HepG2 (cell line): ENCODE measurements around the gene ZBTB7B. TPM values are rescaled to one million over a fixed set of nuclear protein-coding genes. Genes with fewer than 3 reads are reported as not detected.
A peak's percentile ranks its signal among the peaks of the same experiment; 100 is the strongest.

Experiments used
- ATAC-seq: fragments of 200-7000 bp; cut with Tn5 transposase; 3 replicates; pipeline ENCODE4 v1.9.1; 2020; ENCODE audit warnings: mild to moderate bottlenecking, moderate library complexity
- BruUV-seq: library from RNA; stranded (reverse); fragments of 400-500 nt; replicated peaks from 2 replicates; lab custom pipeline; 2021; lab: Mats Ljungman, UMichigan
- CTCF ChIA-PET: fragments of 300-600 bp; formaldehyde crosslinking; extraction: SDS; loops from one replicate; lab custom pipeline; 2021; ENCODE audit warnings: low total read pairs, inconsistent platforms, low intra/inter-chr PET ratio; lab: Yijun Ruan, JAX
- POLR2A ChIA-PET: fragments of 350-600 bp; sonication (Branson Sonifier 250); formaldehyde crosslinking; loops from one replicate; lab custom pipeline; 2020; ENCODE audit warnings: antibody characterized with exemption, inconsistent platforms; lab: Yijun Ruan, JAX
- DNase-seq: peaks from one replicate; pipeline ENCODE4 v3.0.0-alpha.2; 2015; ENCODE audit warnings: low spot score
- FAIRE-seq: peaks from 3 replicates; lab custom pipeline; 2011; peaks lifted over from hg19 to GRCh38; lab: Jason Lieb, UNC
- H2AFZ ChIP-seq: one replicate; pipeline ENCODE4 v1.6.1; 2011; ENCODE audit warnings: low read length, inconsistent platforms
- H3K27ac ChIP-seq: fragments of 300-600 bp; 3 replicates; pipeline ENCODE4 v1.8.0; 2011; ENCODE audit warnings: mixed run types, mild to moderate bottlenecking, mixed read lengths, low read length, inconsistent platforms; ENCODE audit not compliant: insufficient read depth; ENCODE audit errors: extremely low read length
- H3K27me3 ChIP-seq, 2 experiments: fragments of 200-600 bp in 1 of 2; 2 replicates in 1 of 2; 3 replicates in 1 of 2; pipeline versions ENCODE4 v1.6.0 to v1.8.0; 2011; ENCODE audit warnings: low read length in 2 of 2, mild to moderate bottlenecking in 2 of 2, moderate library complexity in 2 of 2, inconsistent platforms in 1 of 2; ENCODE audit not compliant: insufficient read depth in 2 of 2, control insufficient read depth in 1 of 2
- H3K36me3 ChIP-seq, 2 experiments: fragments of 200-600 bp in 1 of 2; replicated peaks in 1 of 2; 2 replicates in 1 of 2; 3 replicates in 1 of 2; pipeline versions ENCODE4 v1.5.1 to v1.8.0; 2011; ENCODE audit warnings: low read length in 2 of 2, inconsistent platforms in 1 of 2; ENCODE audit not compliant: insufficient read depth in 2 of 2, control insufficient read depth in 1 of 2
- H3K4me1 ChIP-seq: 2 replicates; pipeline ENCODE4 v1.5.1; 2012; ENCODE audit warnings: low read length, inconsistent platforms; ENCODE audit not compliant: insufficient read depth
- H3K4me2 ChIP-seq: 2 replicates; pipeline ENCODE4 v1.6.0; 2011; ENCODE audit warnings: low read depth, low read length, inconsistent platforms
- H3K4me3 ChIP-seq, 3 experiments: fragments of 200-600 bp in 1 of 3; sonication (generic), shearing (Covaris generic) in 1 of 3; replicated peaks in 1 of 3; 2 replicates each; pipeline ENCODE4 v1.5.1; 2011 to 2016; ENCODE audit warnings: low read length in 3 of 3, inconsistent platforms in 2 of 3, low read depth in 2 of 3, mild to moderate bottlenecking in 2 of 3, control low read depth in 1 of 3, mixed read lengths in 1 of 3; ENCODE audit not compliant: insufficient read depth in 1 of 3
- H3K79me2 ChIP-seq: one replicate; pipeline ENCODE4 v1.6.1; 2011; ENCODE audit warnings: low read length, inconsistent platforms; ENCODE audit not compliant: insufficient read depth
- H3K9ac ChIP-seq: 2 replicates; pipeline ENCODE4 v1.6.0; 2011; ENCODE audit warnings: mild to moderate bottlenecking, low read depth, low read length, inconsistent platforms; ENCODE audit not compliant: insufficient read depth
- H3K9me3 ChIP-seq: 2 replicates; pipeline ENCODE4 v1.5.1; 2012; ENCODE audit warnings: mild to moderate bottlenecking, low read length
- H4K20me1 ChIP-seq: 2 replicates; pipeline ENCODE4 v1.6.0; 2011; ENCODE audit warnings: inconsistent platforms, mild to moderate bottlenecking, low read length, moderate library complexity; ENCODE audit not compliant: insufficient read depth
- BCL3 ChIP-seq: sonication (generic); formaldehyde crosslinking; IDR thresholded peaks from 2 replicates; pipeline ENCODE4 v1.5.1; 2020; ENCODE audit warnings: mild to moderate bottlenecking, missing genetic modification reagents, moderate library complexity
- ELF1 ChIP-seq: sonication (generic); formaldehyde crosslinking; IDR thresholded peaks from 2 replicates; pipeline ENCODE4 v1.4.0; 2020; ENCODE audit warnings: missing genetic modification reagents
- HMGXB3 ChIP-seq: sonication (generic); formaldehyde crosslinking; IDR thresholded peaks from 2 replicates; pipeline ENCODE4 v1.4.0; 2020; ENCODE audit warnings: missing genetic modification reagents, borderline replicate concordance
- IRF2 ChIP-seq: IDR thresholded peaks from 2 replicates; pipeline ENCODE4 v1.6.1; 2018; ENCODE audit warnings: missing genetic modification reagents, missing compliant biosample characterization
- SALL1 ChIP-seq: sonication (generic); formaldehyde crosslinking; IDR thresholded peaks from 2 replicates; pipeline ENCODE4 v1.8.0; 2022; ENCODE audit warnings: mild to moderate bottlenecking, missing genetic modification reagents
- ZNF414 ChIP-seq: sonication (generic); formaldehyde crosslinking; IDR thresholded peaks from 2 replicates; pipeline ENCODE4 v1.5.0; 2020; ENCODE audit warnings: missing genetic modification reagents
- ZNF574 ChIP-seq: sonication (generic); formaldehyde crosslinking; IDR thresholded peaks from 2 replicates; pipeline ENCODE4 v1.4.0; 2020; ENCODE audit warnings: missing genetic modification reagents
- ZNF770 ChIP-seq: sonication (generic); formaldehyde crosslinking; IDR thresholded peaks from 2 replicates; pipeline ENCODE4 v1.5.0; 2020; ENCODE audit warnings: mild to moderate bottlenecking, missing genetic modification reagents
- WGBS: methylation state at CpG from one replicate; pipeline ENCODE4 v1.1.6; 2017; ENCODE audit warnings: low lambda C conversion rate; 5-methylcytosine and 5-hydroxymethylcytosine counted together
- in situ Hi-C: cut with HindIII; loops from 2 replicates; pipeline ENCODE4 v1.10.0; 2017; ENCODE audit warnings: low pct_unique_long_range_greater_than_20kb; ENCODE audit not compliant: extremely low pct_ligation_motif_present
- intact Hi-C: fragments of 100-400 bp; cut with micrococcal nuclease; formaldehyde crosslinking; loops from one replicate; pipeline ENCODE4 v1.10.0; 2022; ENCODE audit not compliant: unreplicated experiment
- polyA plus RNA-seq, 8 experiments: library from polyadenylated mRNA; depleted of rRNA in 3 of 8; stranded (reverse) in 7 of 8; unstranded in 1 of 8; fragments of >200 nt; fragmentation: Illumina TruSeq in 4 of 8; extraction: Trizol in 4 of 8; gene quantifications; 2 replicates each; pipeline versions ENCODE4 v1.2.1 to v1.2.3, GENCODE V29; 2011 to 2016; ENCODE audit warnings: low read depth in 4 of 8, missing spikeins in 1 of 8, mixed read lengths in 1 of 8; ENCODE audit not compliant: insufficient read depth in 1 of 8
- total RNA-seq, 5 experiments: library from RNA; depleted of rRNA; stranded (reverse); fragments of >200 nt; fragmentation: Illumina TruSeq; extraction: Trizol; gene quantifications; 2 replicates each; pipeline ENCODE4 v1.2.3, GENCODE V29; 2016; ENCODE audit warnings: low read depth in 1 of 5

The ZBTB7B gene
- total and polyA plus RNA-seq, 2 of the 13 experiments (the other 11 are each of a cell fraction or from before 2014, with no cell fraction given), result 15.5 to 17.5 TPM

- peak; percentile 67; the same call in 1 of the 2 replicates for TF ChIP-seq BCL3 (CRISPR knock-in tag)
These were observed 48.1 kb downstream of the ZBTB7B start, which contains the start of gene ADAM15 (continued) for GRCh38 chr1:155050560-155051341.

- Histone ChIP-seq H3K4me2 (peak overlapping the region; percentile 94), H3K9me3 (no peaks in the 10 kb centered on the region), H3K27ac (no peak overlapping the region), H3K4me3 (peak overlapping the region; percentile 59 to 88 (median 70)), H3K36me3 (peaks cover 0 to 6% of the 10 kb centered on the region in 2 experiments; a peak in 3 of 5 replicates), H3K27me3 (no peaks in the 10 kb centered on the region), H3K9ac (peak overlapping the region; percentile 57), H2AFZ (no peak overlapping the region), H3K4me1 (peaks cover 55% of the 10 kb centered on the region), H4K20me1 (no peaks in the 10 kb centered on the region), H3K79me2 (no peaks in the 10 kb centered on the region)
- intact Hi-C loops (no loop called here), in situ Hi-C loops (no loop called here)
- BruUV-seq, result TSS peak; percentile 71
- ATAC-seq, result peak; percentile 11
- DNase-seq, result no peak
- POLR2A ChIA-PET, result interaction anchor here (0.7 to 2.7 kb wide), 15 partner anchors 8 to 106 kb away, joined by 3 to 11 read pairs (median 4); partner anchors contain the start of genes CKS1B, FLAD1, PBXIP1 and PYGO2
- WGBS, result 1% methylated on average over 16 of the region's 31 CpGs
- no peak for FAIRE-seq
- CTCF ChIA-PET, result interaction anchor here (0.8 to 1.8 kb wide), 2 partner anchors 10 to 34 kb away, joined by 4 to 5 read pairs; no protein-coding TSS in a partner anchor
- TF ChIP-seq ZNF574 (CRISPR knock-in tag) (peak; percentile 47; the same call in 1 of the 2 replicates), ELF1 (CRISPR knock-in tag) (no peak), ZNF414 (CRISPR knock-in tag) (peak; percentile 16), ZNF770 (no peak), SALL1 (CRISPR knock-in tag) (0 out of 2 replicates have a peak, but pooled peaks have one; percentile 4), HMGXB3 (CRISPR knock-in tag) (no peak), IRF2 (CRISPR knock-in tag) (no peak)
These were observed 48.8 kb downstream of the ZBTB7B start for GRCh38 chr1:155051342-155051776.
